Endothelial cell of umbilical vein (primary cell): ENCODE results near the gene USP48. TPM values are rescaled to one million over a fixed set of nuclear protein-coding genes. Genes with fewer than 3 reads are reported as not detected.

ENCODE experiments used
- BruUV-seq: library from RNA; stranded (reverse); fragments of 400-500 nt; replicated peaks from 2 replicates; lab custom pipeline; 2021; lab: Mats Ljungman, UMichigan
- CTCF ChIA-PET: fragments of 300-600, 350-600 bp; sonication (Branson Sonifier 250); formaldehyde crosslinking; loops from one replicate; lab custom pipeline; 2021; ENCODE audit warnings: antibody characterized with exemption, inconsistent platforms; lab: Charles Lee
- POLR2A ChIA-PET: fragments of 300-600, 350-600 bp; sonication (Branson Sonifier 250); formaldehyde crosslinking; loops from one replicate; lab custom pipeline; 2021; ENCODE audit warnings: antibody characterized with exemption, inconsistent platforms; lab: Charles Lee
- DNase-seq: peaks from one replicate; pipeline ENCODE4 v3.0.0-alpha.2; 2011; ENCODE audit warnings: low read depth, low spot score
- FAIRE-seq: peaks from 2 replicates; lab custom pipeline; 2011; peaks lifted over from hg19 to GRCh38; lab: Jason Lieb, UNC
- H2AFZ ChIP-seq: 2 replicates; pipeline ENCODE4 v1.6.0; 2012; ENCODE audit warnings: low read depth, low read length, control low read depth, inconsistent platforms
- H3K27ac ChIP-seq: 2 replicates; pipeline ENCODE4 v1.5.1; 2011; ENCODE audit warnings: low read depth, mild to moderate bottlenecking, control low read depth, low read length, moderate library complexity; ENCODE audit not compliant: insufficient read depth
- H3K27me3 ChIP-seq, 2 experiments: 2 replicates each; pipeline versions ENCODE4 v1.6.0 to v1.6.1; 2011; ENCODE audit warnings: low read length in 2 of 2, mixed read lengths in 1 of 2; ENCODE audit not compliant: control insufficient read depth in 2 of 2, insufficient read depth in 2 of 2
- H3K36me3 ChIP-seq, 2 experiments: 2 replicates in 1 of 2; 3 replicates in 1 of 2; pipeline ENCODE4 v1.5.1; 2011; ENCODE audit warnings: low read length in 2 of 2, mild to moderate bottlenecking in 1 of 2, moderate library complexity in 1 of 2; ENCODE audit not compliant: control insufficient read depth in 2 of 2, insufficient read depth in 2 of 2; ENCODE audit errors: extremely low read depth in 1 of 2
- H3K4me1 ChIP-seq: 3 replicates; pipeline ENCODE4 v1.5.1; 2011; ENCODE audit warnings: mild to moderate bottlenecking, low read length; ENCODE audit not compliant: control insufficient read depth, insufficient read depth; ENCODE audit errors: extremely low read depth
- H3K4me2 ChIP-seq: 2 replicates; pipeline ENCODE4 v1.6.1; 2011; ENCODE audit warnings: low read length, control low read depth, mixed read lengths; ENCODE audit not compliant: insufficient read depth
- H3K4me3 ChIP-seq, 3 experiments: fragments of 200-600 bp in 1 of 3; sonication (generic), shearing (Covaris generic) in 1 of 3; replicated peaks in 1 of 3; 2 replicates each; pipeline ENCODE4 v1.5.1; 2011 to 2016; ENCODE audit warnings: control low read depth in 3 of 3, low read length in 3 of 3, mild to moderate bottlenecking in 2 of 3, inconsistent platforms in 1 of 3, low read depth in 1 of 3, moderate library complexity in 1 of 3; ENCODE audit not compliant: insufficient read depth in 1 of 3
- H3K79me2 ChIP-seq: 2 replicates; pipeline ENCODE4 v1.6.0; 2012; ENCODE audit warnings: low read length, inconsistent platforms; ENCODE audit not compliant: control insufficient read depth, insufficient read depth
- H3K9ac ChIP-seq: replicated peaks from 2 replicates; pipeline ENCODE3; 2011; ENCODE audit warnings: low read length, control low read depth; ENCODE audit not compliant: insufficient read depth; ENCODE audit errors: extremely low read depth
- H3K9me1 ChIP-seq: replicated peaks from 3 replicates; pipeline ENCODE4 v1.6.0; 2011; ENCODE audit warnings: mild to moderate bottlenecking, low read length; ENCODE audit not compliant: control insufficient read depth, insufficient read depth; ENCODE audit errors: extremely low read depth
- H3K9me3 ChIP-seq: replicated peaks from 2 replicates; pipeline ENCODE4 v1.5.1; 2012; ENCODE audit warnings: low read length, inconsistent platforms; ENCODE audit not compliant: control insufficient read depth, insufficient read depth
- H4K20me1 ChIP-seq: replicated peaks from 2 replicates; pipeline ENCODE3; 2011; ENCODE audit warnings: mild to moderate bottlenecking, low read length; ENCODE audit not compliant: control insufficient read depth, insufficient read depth; ENCODE audit errors: extremely low read depth
- EZH2 ChIP-seq: IDR thresholded peaks from 2 replicates; pipeline ENCODE4 v1.6.1; 2012; ENCODE audit warnings: borderline replicate concordance, low read depth, mild to moderate bottlenecking, moderate library complexity, low read length, inconsistent platforms; ENCODE audit not compliant: severe bottlenecking
- FOS ChIP-seq: IDR thresholded peaks from 2 replicates; pipeline ENCODE4 v1.6.1; 2011; ENCODE audit warnings: mild to moderate bottlenecking, low read length, moderate library complexity, borderline replicate concordance; ENCODE audit not compliant: insufficient read depth
- GATA2 ChIP-seq: IDR thresholded peaks from 2 replicates; pipeline ENCODE4 v1.7.0; 2011; ENCODE audit warnings: low read depth, mild to moderate bottlenecking, moderate library complexity, mixed read lengths, low read length; ENCODE audit not compliant: insufficient read length, insufficient read depth
- JUN ChIP-seq: IDR thresholded peaks from 2 replicates; pipeline ENCODE4 v1.6.1; 2011; ENCODE audit warnings: borderline replicate concordance, low read depth; ENCODE audit not compliant: insufficient read length, insufficient read depth
- MYC ChIP-seq: IDR thresholded peaks from one replicate; pipeline ENCODE4 v1.6.1; 2011; ENCODE audit warnings: mild to moderate bottlenecking, low read depth, low read length
- POLR2A ChIP-seq: IDR thresholded peaks from 2 replicates; pipeline ENCODE4 v1.6.1; 2012; ENCODE audit warnings: low read depth, mild to moderate bottlenecking, control low read depth, low read length
- POLR2AphosphoS5 ChIP-seq: IDR thresholded peaks from 2 replicates; pipeline ENCODE4 v1.6.1; 2012; ENCODE audit warnings: low read depth, mild to moderate bottlenecking, control low read depth, low read length, moderate library complexity; ENCODE audit not compliant: insufficient read depth
- dilution Hi-C: fragments of 300-500 bp; cut with MboI; formaldehyde crosslinking; loops from one replicate; pipeline ENCODE4 v1.15.0; 2019; ENCODE audit warnings: low sequenced_read_pairs; ENCODE audit not compliant: extremely low pct_ligation_motif_present
- intact Hi-C: fragments of 100-400 bp; cut with micrococcal nuclease; formaldehyde crosslinking; loops from one replicate; pipeline ENCODE4 v1.10.0; 2022
- polyA plus RNA-seq, 4 experiments: library from polyadenylated mRNA; depleted of rRNA in 3 of 4; stranded (reverse) in 3 of 4; unstranded in 1 of 4; fragments of >200 nt; gene quantifications; 2 replicates each; pipeline versions ENCODE4 v1.2.1 to v1.2.3, GENCODE V29; 2011 to 2012; ENCODE audit warnings: missing spikeins in 1 of 4
- total RNA-seq: library from RNA; stranded (reverse); gene quantifications from 2 replicates; pipeline ENCODE4 v1.2.3, GENCODE V29; 2021
- TF ChIP-seq, protein P1 (sequence below): IDR thresholded peaks from 2 replicates; pipeline ENCODE4 v1.6.1; 2011; ENCODE audit not compliant: insufficient read depth, insufficient read length
- TF ChIP-seq, protein P2 (sequence below), 2 donors: IDR thresholded peaks; 1 replicate in 1 of 2; 2 replicates in 1 of 2; pipeline ENCODE4 v1.5.1; 2011; ENCODE audit warnings: low read length in 2 of 2, mild to moderate bottlenecking in 2 of 2, moderate library complexity in 2 of 2, control low read depth in 1 of 2, inconsistent platforms in 1 of 2, low read depth in 1 of 2; ENCODE audit not compliant: insufficient read depth in 1 of 2; ENCODE audit errors: extremely low read depth in 1 of 2

The USP48 gene
- total and polyA plus RNA-seq, 2 donors (not counting 3 experiments of a cell fraction or from before 2014, with no cell fraction given), result 27.2 to 149 TPM

DNA sequence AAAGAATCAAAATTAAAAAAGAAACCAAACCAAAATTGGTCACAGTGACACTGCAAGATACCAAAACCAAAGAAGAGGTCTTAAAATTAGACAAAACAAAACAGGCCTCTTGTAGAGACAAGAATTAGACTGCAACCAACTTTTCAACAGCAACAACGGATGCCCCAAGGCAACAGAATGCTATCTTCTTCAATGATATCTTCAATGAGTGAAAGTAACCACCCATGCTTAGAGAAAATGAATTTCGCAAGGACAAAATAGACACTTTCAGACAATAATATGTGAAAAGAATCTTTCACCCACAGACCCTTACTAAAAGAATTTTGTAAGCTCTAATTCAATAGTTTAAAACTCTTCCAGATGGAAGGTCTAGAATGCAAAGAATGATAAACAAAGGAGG lies 41.7 kb downstream of the USP48 start:
- dilution Hi-C loops (no loop called here), intact Hi-C loops (no loop called here)
- H2AFZ ChIP-seq, result no peak overlapping the region
- no peak for FAIRE-seq
- peaks cover 21% of the 10 kb centered on the region for H3K79me2 ChIP-seq
- H4K20me1 ChIP-seq, result no peaks in the 10 kb centered on the region
- no peak for DNase-seq
- no peak overlapping the region for H3K27ac ChIP-seq
- no TSS peak for BruUV-seq
- peaks cover 4% of the 10 kb centered on the region for H3K4me1 ChIP-seq
- no peaks in the 10 kb centered on the region for H3K9me3 ChIP-seq
- no peak overlapping the region for H3K4me2 ChIP-seq
- TF ChIP-seq POLR2A (no peak), JUN (no peak), EZH2 (no peak), POLR2AphosphoS5 (no peak), MYC (no peak), GATA2 (no peak), FOS (no peak)
- TF ChIP-seq, protein P1, sequence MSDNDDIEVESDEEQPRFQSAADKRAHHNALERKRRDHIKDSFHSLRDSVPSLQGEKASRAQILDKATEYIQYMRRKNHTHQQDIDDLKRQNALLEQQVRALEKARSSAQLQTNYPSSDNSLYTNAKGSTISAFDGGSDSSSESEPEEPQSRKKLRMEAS, result no peak
- TF ChIP-seq, protein P2, sequence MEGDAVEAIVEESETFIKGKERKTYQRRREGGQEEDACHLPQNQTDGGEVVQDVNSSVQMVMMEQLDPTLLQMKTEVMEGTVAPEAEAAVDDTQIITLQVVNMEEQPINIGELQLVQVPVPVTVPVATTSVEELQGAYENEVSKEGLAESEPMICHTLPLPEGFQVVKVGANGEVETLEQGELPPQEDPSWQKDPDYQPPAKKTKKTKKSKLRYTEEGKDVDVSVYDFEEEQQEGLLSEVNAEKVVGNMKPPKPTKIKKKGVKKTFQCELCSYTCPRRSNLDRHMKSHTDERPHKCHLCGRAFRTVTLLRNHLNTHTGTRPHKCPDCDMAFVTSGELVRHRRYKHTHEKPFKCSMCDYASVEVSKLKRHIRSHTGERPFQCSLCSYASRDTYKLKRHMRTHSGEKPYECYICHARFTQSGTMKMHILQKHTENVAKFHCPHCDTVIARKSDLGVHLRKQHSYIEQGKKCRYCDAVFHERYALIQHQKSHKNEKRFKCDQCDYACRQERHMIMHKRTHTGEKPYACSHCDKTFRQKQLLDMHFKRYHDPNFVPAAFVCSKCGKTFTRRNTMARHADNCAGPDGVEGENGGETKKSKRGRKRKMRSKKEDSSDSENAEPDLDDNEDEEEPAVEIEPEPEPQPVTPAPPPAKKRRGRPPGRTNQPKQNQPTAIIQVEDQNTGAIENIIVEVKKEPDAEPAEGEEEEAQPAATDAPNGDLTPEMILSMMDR (IDR thresholded peaks at IDR 0.05; ENCODE audit: extremely low read depth in 1 of 2, insufficient read depth in 1 of 2, low read depth in 1 of 2, low read length in 2 of 2), result no peak
- no peak overlapping the region for H3K9ac ChIP-seq
- no peaks in the 10 kb centered on the region for H3K9me1 ChIP-seq
- ChIA-PET POLR2A (no interaction called here), CTCF (no interaction called here)
- peaks cover 8 to 12% of the 10 kb centered on the region in 2 experiments for H3K36me3 ChIP-seq
- H3K4me3 ChIP-seq, result no peak overlapping the region
- H3K27me3 ChIP-seq, result no peaks in the 10 kb centered on the region
